ENCODE data around the gene TMEM53.
"Not testable (repeated sequence)": the region's sequence is repeated elsewhere in the genome, so short reads cannot be mapped to it uniquely, and the experiment has no call there.

The TMEM53 gene

DNA sequence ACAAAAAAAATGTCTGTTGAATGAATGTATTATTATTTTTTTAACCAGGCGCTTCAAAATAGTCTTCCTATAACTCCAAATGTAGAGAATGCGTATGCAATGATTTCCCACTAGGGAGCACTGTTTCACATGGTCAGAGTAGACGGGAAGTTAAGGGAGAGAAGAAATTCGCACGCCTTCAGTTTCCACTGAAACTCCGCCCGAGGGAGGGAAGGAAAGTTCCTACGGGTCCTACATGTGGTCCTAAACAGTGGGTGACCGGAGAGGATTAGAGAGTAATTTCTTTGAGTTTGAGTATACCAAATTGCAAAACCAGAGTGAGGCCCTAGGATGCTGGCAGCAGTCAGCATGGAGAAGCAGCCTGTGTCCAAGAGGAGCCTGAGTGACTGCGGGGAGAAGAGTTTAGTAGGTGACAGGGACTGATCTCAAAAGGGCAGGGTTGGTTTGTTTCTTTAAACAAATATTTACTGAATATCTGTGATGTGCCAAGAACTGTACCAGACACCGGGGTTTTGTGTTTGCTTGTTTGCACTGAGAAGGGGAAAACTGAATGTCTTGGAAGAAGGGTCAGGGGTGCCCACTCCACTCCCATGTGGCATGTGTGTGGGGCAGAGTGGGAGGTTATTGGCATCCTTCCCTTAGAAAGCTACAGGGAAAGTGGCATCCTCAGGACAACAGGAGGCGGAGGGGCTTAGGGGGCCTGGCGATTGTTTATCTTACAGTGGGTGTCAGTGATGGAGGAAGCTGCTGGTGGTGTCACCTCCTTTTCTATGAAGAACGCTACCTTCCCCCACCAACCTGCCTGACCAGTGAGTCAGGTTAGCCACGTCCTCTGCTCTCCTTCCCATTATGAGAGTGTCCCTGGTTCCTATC, 33.9 kb upstream of the TMEM53 start:
- TF ChIP-seq, protein P1, sequence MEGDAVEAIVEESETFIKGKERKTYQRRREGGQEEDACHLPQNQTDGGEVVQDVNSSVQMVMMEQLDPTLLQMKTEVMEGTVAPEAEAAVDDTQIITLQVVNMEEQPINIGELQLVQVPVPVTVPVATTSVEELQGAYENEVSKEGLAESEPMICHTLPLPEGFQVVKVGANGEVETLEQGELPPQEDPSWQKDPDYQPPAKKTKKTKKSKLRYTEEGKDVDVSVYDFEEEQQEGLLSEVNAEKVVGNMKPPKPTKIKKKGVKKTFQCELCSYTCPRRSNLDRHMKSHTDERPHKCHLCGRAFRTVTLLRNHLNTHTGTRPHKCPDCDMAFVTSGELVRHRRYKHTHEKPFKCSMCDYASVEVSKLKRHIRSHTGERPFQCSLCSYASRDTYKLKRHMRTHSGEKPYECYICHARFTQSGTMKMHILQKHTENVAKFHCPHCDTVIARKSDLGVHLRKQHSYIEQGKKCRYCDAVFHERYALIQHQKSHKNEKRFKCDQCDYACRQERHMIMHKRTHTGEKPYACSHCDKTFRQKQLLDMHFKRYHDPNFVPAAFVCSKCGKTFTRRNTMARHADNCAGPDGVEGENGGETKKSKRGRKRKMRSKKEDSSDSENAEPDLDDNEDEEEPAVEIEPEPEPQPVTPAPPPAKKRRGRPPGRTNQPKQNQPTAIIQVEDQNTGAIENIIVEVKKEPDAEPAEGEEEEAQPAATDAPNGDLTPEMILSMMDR (IDR thresholded peaks at IDR 0.05; ENCODE audit: borderline replicate concordance, insufficient read depth, low read depth, low read length), result peak; percentile 49; the same call in 1 of the 2 replicates
- H3K4me3 ChIP-seq (ENCODE audit: low read depth, low read length), result no peak overlapping the region

DNA sequence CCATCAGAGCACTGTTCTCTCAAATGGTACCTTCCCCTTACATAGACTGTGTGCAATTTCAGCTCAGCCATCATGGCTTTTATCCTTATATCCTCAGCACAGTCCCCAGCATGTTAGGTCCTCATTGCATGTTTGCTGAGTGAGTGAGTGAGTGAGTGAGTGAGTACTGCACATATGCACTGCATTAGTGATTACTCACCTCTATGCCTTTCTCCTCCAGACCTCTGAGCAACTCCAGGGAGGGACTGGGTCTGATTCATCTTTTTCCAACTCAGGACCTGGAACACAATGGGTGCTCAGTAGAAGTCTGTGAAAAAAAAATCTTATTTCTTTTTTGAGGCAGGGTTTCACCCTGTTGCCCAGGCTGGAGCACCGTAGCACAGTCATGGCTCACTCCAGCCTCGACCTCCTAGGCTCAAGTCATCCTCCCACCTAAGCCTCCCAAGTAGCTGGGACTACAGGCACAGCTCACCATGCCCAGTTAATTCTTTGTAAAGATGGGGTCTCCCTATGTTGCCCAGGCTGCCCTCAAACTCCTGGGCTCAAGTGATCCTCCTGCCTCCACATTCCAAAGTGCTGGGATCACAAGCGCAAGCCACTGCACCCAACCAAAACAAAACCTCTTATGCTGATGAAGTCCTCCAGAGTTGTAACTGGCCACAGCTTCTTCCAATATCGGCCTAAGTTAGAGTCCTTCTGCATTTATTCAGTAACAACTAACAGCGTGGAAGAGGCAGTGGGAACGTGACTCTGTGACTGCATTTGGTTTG, 33.0 kb upstream of the TMEM53 start:
- H3K4me3 ChIP-seq (ENCODE audit: low read depth, low read length), result no peak overlapping the region
- TF ChIP-seq, protein P1 (IDR thresholded peaks at IDR 0.05; ENCODE audit: borderline replicate concordance, insufficient read depth, low read depth, low read length), result no peak

DNA sequence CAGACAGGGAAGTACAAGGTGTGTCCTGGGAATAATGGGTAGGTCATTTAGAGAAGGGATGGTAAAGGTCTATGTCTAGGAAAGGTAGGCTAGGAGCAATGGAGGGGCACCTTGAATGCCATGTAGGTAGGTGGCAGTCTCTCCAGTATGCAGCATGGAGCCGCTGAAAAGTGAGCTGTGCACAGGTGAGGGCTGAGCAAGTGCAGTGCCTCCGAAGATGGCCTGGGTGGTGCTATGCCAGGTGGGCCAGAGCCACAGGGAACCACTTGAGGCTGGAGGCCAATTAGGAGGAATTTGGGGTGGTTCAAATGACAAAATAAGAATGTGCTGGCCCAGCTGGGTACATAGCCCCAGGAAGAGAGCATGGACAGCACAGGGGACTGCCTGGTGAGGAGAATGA, 31.7 kb upstream of the TMEM53 start:
- TF ChIP-seq, protein P1 (IDR thresholded peaks at IDR 0.05; ENCODE audit: borderline replicate concordance, insufficient read depth, low read depth, low read length), result no peak
- H3K4me3 ChIP-seq (ENCODE audit: low read depth, low read length), result no peak overlapping the region

DNA sequence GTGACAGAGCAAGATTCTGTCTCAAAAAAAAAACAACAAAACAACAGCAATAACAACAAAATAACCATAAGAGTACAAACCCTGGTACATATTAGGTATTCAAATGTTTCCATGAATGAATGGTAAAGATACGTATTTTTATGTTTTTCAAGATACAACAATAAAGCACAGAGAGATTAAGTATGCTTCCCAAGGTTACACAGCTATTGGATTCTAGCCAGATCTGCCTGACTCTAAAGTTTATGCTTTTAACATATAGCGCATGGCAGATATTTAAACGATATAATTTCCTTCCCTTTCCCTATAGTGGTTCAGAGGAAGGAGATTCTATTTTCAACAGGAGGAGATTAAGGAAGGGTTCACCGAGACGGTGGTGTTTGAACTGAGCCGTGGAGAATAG, 31.2 kb upstream of the TMEM53 start:
- no peak overlapping the region for H3K4me3 ChIP-seq (ENCODE audit: low read depth, low read length)
- TF ChIP-seq, protein P1 (IDR thresholded peaks at IDR 0.05; ENCODE audit: borderline replicate concordance, insufficient read depth, low read depth, low read length), result no peak

DNA sequence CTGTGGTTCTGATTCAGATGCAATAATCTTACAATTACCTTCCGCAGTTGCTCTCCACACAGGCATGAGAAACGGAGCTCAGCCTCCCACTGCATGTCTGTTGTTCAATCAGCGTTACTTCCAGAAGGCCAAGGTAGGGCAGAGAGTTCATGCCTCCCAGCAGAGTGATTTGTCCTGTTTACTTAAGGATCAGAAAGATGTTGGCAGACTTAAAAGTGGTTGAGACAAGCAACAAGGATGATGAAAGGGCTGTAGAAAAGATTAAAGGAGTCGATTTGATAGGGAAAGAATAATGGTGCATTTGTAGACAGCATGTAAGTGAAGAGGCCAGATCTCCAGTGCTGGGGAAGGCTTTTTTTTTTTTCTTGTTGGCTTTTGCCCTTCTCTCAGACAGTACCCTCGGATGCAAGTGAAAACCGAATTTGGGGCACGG, 26.9 kb upstream of the TMEM53 start:
- TF ChIP-seq, protein P1 (IDR thresholded peaks at IDR 0.05; ENCODE audit: borderline replicate concordance, insufficient read depth, low read depth, low read length), result no peak

DNA sequence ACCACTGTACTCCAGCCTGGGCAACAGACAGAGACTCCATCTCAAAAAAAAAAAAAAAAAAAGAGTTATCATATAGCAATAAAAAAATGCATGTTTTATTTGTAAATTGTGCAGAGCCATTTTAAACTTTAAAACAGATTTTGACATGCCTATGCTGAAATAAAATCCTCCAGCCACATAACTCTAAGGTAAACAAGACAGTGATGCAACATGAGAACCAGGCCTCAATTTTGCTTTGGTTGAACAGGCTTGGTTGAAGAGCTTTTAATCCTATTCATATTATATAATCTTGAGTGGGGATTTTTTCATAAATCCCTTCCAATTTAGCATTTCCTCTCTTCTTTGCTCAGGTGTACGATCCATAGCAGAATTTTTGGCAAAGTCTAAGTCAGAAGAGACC, 26.3 kb upstream of the TMEM53 start:
- TF ChIP-seq, protein P1 (IDR thresholded peaks at IDR 0.05; ENCODE audit: borderline replicate concordance, insufficient read depth, low read depth, low read length), result no peak

More for the DNA sequence above, 26.9 kb upstream of the TMEM53 start:
- no peak overlapping the region for H3K4me3 ChIP-seq (ENCODE audit: low read depth, low read length)

DNA sequence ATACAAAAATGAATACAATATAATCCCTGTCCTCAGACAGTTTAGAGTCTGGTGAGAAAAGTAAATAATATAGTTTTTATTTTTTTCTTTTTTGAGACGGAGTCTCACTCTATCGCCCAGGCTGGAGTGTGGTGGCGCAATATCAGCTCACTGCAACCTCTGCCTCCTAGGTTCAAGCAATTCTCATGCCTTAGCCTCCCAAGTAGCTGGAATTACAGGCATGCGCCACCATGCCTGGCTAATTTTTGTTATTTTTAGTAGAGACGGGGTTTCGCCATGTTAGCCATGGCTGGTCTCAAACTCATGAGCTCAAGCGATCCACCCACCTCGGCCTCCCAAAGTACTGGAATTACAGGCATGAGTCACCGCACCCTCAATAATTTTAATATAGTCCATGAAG, 25.1 kb upstream of the TMEM53 start:
- not testable (repeated sequence) for H3K4me3 ChIP-seq (ENCODE audit: low read depth, low read length)

More for the DNA sequence above, 26.3 kb upstream of the TMEM53 start:
- no peak overlapping the region for H3K4me3 ChIP-seq (ENCODE audit: low read depth, low read length)

Measured in GM12875 (cell line).